Stimulated activated CD8-positive, alpha-beta memory T cell treated with anti-CD3 and anti-CD28 coated beads, Interleukin-2, amount 100 ng/mL, for 1 hour (primary cell): Measurements from ENCODE around the gene OTC.

Experiments
- DNase-seq, 2 donors: peaks; one replicate each; pipeline ENCODE4 v3.0.0-alpha.2; 2020; ENCODE audit warnings: low read depth in 2 of 2

The OTC gene

DNA sequence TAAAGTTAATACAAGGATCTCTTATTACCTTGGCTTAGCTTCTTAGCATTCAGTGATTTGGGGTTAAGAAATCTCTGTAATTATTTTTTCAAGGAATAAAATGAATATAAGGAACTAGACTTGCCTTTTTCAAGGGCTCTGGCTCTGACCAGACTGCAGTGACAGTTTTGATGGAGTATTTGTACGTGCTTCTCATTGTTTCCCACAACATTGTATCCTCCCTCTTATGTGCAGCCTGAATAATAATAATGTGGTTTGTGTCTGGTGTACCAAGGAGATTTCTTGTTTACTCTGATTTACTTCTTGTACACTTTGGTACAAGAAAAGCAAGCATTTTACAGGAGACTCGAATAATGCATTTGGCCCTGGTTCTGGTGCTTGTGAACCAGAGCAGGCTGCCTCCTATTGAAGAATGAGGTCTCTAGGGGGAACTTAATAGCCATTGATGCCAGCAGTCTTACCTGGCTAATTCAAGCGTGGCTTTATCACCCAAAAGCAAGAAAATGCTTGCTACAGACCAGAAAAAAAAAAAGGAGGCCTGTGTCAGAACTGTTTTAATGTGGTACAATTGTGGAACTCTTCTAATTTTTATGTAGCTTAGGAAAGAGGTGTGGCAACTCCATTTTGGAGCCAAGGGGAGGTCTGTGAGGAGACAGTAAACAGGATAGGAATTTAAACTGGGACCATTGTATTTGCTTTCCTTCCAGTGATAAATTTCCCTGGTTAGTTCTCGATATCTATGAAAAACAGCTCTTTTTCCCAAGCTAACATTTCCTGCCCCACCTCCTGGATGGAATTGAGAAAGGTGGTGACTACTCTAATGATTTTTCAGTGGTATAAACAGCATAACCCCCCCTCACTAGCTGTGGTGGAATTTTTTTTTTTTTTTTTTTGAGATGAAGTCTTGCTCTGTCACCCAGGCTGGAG is 5.6 kb downstream of the OTC start:
- DNase-seq, result no peak

- no peak for DNase-seq
Observed at GRCh38 chrX:38363046-38363445, 10.6 kb downstream of the OTC start.

- no peak for DNase-seq
Observed at GRCh38 chrX:38365954-38366353, 13.6 kb downstream of the OTC start.

DNA sequence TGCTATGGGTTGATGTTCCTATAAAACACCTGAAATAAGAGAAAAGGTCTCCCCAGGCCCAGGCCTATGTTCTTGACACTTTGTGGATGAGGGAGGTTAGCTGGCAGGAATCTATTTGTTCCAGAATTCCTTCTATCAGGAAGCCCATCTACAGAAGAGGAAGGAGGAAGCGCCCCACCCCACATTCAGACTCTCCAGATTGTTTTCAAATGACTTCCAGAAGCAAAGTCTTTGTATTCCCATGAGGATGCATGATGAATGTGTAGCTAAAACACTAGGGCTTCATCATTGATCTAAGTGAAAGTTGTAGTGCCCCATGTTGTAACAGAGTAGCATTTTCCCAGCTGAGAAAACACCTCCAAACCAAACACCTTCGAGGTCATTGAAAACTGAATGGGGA is 16.4 kb downstream of the OTC start:
- DNase-seq, result no peak

DNA sequence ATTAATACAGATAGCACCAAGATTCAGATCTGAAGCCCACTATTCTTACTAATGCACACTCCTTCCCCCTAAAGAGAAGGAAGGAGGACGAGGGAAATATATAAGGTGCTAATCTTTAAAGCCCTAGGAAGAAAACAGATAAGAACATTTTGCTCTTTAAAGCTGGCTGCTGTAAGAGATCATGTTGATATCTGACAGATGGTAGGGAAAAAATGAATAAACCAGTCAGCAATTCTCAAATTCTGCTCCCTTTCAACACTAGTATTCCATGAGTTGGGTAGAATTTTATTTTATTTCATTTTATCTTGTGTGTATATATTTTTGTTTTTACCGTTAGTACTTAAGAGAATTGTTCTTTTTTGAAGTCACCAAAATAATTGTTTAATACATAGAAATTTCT is 19.2 kb downstream of the OTC start:
- DNase-seq, result no peak

DNA sequence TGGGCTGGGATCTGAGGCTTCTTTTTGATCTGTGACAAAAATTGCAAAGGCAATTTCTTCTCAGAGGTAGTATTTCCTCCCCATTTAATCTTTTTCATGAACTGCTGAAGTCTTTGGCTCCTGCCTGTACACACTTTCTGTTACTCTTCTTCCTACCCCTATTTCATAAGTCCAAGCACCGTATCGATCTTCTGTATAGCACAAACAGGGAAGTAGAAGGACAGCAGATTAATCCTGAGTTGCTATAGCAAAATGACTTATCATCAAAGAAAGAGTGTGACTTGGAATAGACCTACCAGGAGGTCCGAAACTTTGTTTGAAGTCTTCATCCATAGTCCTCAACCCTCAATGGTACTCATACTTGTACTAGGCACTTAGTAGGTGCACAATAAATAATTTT is 22.0 kb downstream of the OTC start:
- DNase-seq, result no peak

DNA sequence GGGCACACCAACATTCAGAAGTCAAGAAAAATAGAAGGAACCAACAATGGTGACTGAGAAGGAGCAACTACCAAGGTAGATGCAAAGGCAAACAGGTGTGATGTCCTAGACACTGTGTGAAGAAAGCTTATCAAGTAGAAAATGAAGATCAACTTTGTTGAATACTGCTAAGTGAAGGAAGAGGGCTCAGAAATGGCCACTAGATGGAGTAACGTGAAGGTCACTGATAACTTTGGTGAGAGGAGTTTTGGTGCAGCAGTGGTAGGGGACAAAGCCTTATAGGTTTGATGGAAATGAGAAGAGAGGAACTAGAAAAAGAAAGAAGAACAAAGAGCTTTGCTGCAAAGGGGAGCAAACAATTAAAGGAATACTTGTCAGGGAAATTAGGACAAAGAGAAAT is 23.5 kb downstream of the OTC start:
- DNase-seq, result no peak

DNA sequence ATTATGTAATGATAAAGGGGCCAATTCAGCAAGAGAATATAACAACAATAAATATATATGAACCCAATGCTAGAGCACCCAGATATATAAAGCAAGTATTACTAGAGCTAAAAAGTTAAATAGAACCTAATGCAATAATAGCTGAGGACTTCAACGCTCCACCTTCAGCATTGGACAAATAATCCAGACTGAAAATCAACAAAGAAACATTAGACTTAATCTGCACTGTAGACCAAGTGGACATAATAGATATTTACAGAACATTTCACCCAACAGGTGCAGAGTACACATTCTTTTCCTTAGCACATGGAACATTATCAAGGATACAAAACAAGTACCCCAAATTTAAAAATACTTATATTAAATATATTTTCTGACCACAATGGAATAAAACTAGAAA is 24.3 kb downstream of the OTC start:
- DNase-seq, result no peak

GRCh38 chrX:38379088-38379487 is 26.7 kb downstream of the OTC start:
- no peak for DNase-seq

GRCh38 chrX:38382663-38383062 is 30.3 kb downstream of the OTC start:
- DNase-seq, result no peak

- no peak for DNase-seq
Observed at GRCh38 chrX:38400389-38400910, 48.0 kb downstream of the OTC start.

DNA sequence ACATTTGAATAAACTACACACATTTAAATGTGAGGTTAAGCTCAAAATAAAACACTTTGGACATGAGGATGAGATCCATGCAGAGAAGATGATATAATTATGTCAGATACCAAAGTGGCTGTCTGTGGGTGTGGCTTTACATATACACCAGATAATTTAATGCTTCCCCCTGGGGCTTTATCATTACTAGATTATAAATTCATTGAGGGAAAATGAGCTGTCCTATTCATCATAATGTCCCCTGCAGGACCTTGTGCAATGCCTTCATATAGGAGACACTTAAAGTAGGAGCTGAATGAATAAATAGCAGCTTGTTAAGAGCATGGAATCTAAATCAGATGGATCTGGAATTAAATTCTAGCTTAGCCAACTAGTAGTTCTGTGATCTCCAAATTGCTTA is 49.7 kb downstream of the OTC start:
- no peak for DNase-seq

- no peak for DNase-seq
Observed at GRCh38 chrX:38403834-38404233, 51.4 kb downstream of the OTC start.

- DNase-seq, result no peak
Observed at GRCh38 chrX:38407126-38407525, 54.7 kb downstream of the OTC start.

DNA sequence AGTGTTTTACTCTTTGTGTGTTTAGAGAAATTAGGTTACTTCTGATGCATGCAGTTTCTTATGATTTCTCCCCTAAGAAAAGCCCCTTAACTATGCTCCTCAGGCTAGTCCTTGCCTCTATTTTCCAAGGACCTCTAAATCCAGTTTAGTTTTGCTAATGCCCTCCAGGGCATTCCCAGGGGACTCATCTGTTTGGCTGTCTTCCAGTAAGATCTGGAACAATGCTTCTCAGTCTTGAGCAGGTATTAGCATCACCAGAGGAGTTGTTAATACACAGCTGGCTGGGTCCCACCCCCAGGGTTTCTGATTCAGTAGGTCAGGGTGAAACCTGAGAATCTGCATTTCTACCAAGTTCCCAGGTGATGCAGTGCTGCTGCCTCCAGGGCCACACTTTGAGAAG is 56.9 kb downstream of the OTC start:
- no peak for DNase-seq

DNA sequence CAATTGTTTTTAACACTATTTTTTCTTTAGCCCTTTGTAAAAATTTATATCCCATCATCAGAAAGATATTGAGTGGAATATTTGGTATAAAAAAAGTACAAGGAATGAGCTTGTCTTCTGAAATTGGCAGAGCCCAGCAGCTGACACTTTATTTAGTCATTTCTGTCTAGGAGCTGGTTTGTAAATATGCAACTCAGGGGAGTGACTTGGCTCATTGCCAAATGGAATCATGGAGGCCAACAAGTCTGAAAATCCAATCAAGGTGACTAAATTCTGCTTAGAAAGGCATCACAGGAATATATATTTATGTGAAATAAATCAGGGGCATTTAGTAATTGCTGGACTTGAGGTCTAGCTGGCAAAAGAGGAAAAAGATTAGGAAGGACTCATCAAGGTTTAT is 74.4 kb downstream of the OTC start:
- DNase-seq, result no peak

DNA sequence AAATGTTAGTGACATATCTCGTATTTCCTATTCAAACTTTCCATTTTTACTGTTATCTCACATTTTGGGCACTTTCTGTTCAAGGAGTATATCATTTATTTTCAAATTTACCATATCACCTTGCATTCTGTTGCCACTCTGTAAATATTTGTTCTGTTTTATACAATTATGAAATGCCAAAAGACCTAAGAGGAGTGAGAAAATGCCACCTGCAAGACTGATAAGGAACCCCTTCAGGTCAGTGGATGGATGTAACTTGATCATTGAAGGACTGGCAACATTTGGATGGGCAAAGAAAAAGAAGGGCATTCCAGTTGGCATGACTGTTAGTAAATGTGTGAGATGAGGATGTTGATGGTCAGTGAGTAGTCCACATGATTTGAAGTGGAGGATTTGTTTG is 79.1 kb downstream of the OTC start:
- no peak for DNase-seq

GRCh38 chrX:38435130-38435529 is 82.7 kb downstream of the OTC start:
- DNase-seq, result no peak

GRCh38 chrX:38437093-38437492 is 84.7 kb downstream of the OTC start:
- no peak for DNase-seq

GRCh38 chrX:38438321-38438720 is 85.9 kb downstream of the OTC start:
- no peak for DNase-seq

- DNase-seq, result no peak
Observed at GRCh38 chrX:38452603-38453002, 100.2 kb downstream of the OTC start.

- no peak for DNase-seq
Observed at GRCh38 chrX:38458071-38458470, 105.7 kb downstream of the OTC start.

- DNase-seq, result no peak
Observed at GRCh38 chrX:38462257-38462656, 109.9 kb downstream of the OTC start.

DNA sequence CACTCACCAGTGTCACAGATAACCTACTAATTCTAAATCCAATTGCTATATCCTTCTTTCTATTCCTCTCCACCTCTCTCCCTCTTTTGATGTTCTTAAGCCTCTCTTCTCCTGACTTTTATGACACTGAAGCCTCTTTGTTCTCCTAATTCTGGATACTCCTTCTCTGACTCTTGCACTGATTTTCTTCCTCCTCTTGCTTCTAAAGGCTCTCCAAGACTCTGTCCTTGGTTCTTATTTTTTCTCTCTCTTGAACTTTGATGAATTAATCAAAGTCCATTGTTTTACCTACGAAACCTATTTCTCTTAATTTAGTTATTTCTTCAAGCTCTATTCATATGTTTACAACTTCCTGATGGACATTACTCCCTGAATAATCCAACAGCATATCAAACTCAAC is 113.3 kb downstream of the OTC start:
- no peak for DNase-seq
